CD14-positive monocyte (primary cell): ENCODE measurements around the gene AOPEP. TPM values are rescaled to one million over a fixed set of nuclear protein-coding genes. Genes with fewer than 3 reads are reported as not detected.

ENCODE experiments used
- DNase-seq, 3 donors: peaks; one replicate each; pipeline ENCODE4 v3.0.0-alpha.2; 2011 to 2022
- H2AFZ ChIP-seq: 2 replicates; pipeline ENCODE4 v1.6.0; 2012; ENCODE audit warnings: mild to moderate bottlenecking, low read depth, low read length, inconsistent platforms; ENCODE audit not compliant: insufficient read depth, poor library complexity, severe bottlenecking
- H3K27ac ChIP-seq, 2 donors: 1 replicate in 1 of 2; 2 replicates in 1 of 2; pipeline ENCODE4 v1.5.1; 2012 to 2013; ENCODE audit warnings: low read length in 2 of 2, control low read depth in 1 of 2, inconsistent platforms in 1 of 2, low read depth in 1 of 2, mild to moderate bottlenecking in 1 of 2
- H3K27me3 ChIP-seq, 2 donors: one replicate each; pipeline versions ENCODE4 v1.6.0 to v1.6.1; 2011 to 2013; ENCODE audit warnings: low read length in 2 of 2; ENCODE audit not compliant: control insufficient read depth in 2 of 2, insufficient read depth in 2 of 2
- H3K36me3 ChIP-seq, 2 donors: replicated peaks in 1 of 2; 1 replicate in 1 of 2; 2 replicates in 1 of 2; pipeline versions ENCODE4 v1.5.1 to v1.6.1; 2012 to 2013; ENCODE audit warnings: low read length in 2 of 2, control low read depth in 1 of 2, inconsistent platforms in 1 of 2, mild to moderate bottlenecking in 1 of 2; ENCODE audit not compliant: insufficient read depth in 2 of 2, control insufficient read depth in 1 of 2
- H3K4me1 ChIP-seq, 2 donors: 1 replicate in 1 of 2; 2 replicates in 1 of 2; pipeline versions ENCODE4 v1.5.1 to v1.6.1; 2012 to 2013; ENCODE audit warnings: low read length in 2 of 2, control low read depth in 1 of 2, inconsistent platforms in 1 of 2, mild to moderate bottlenecking in 1 of 2, moderate library complexity in 1 of 2; ENCODE audit not compliant: insufficient read depth in 2 of 2, control insufficient read depth in 1 of 2
- H3K4me2 ChIP-seq: replicated peaks from 2 replicates; pipeline ENCODE3; 2012; ENCODE audit warnings: low read length, moderate library complexity, mild to moderate bottlenecking; ENCODE audit not compliant: poor library complexity, severe bottlenecking; ENCODE audit errors: extremely low read depth
- H3K4me3 ChIP-seq, 3 experiments: fragments of 200-600 bp in 1 of 3; sonication (generic) in 1 of 3; replicated peaks in 1 of 3; 1 replicate in 2 of 3; 2 replicates in 1 of 3; pipeline ENCODE4 v1.5.1; 2011 to 2013; ENCODE audit warnings: low read length in 3 of 3, mild to moderate bottlenecking in 3 of 3, control low read depth in 2 of 3, low read depth in 2 of 3, inconsistent platforms in 1 of 3, moderate library complexity in 1 of 3
- H3K79me2 ChIP-seq: 2 replicates; pipeline ENCODE4 v1.6.0; 2012; ENCODE audit warnings: mild to moderate bottlenecking, control low read depth, inconsistent platforms, low read length, moderate library complexity; ENCODE audit not compliant: insufficient read depth
- H3K9ac ChIP-seq: 2 replicates; pipeline ENCODE4 v1.6.0; 2017; ENCODE audit warnings: low read length, mild to moderate bottlenecking; ENCODE audit not compliant: insufficient read depth, poor library complexity, severe bottlenecking
- H3K9me3 ChIP-seq, 2 donors: replicated peaks in 1 of 2; 1 replicate in 1 of 2; 2 replicates in 1 of 2; pipeline versions ENCODE4 v1.5.1 to v1.6.1; 2012 to 2013; ENCODE audit warnings: low read length in 2 of 2, control low read depth in 1 of 2; ENCODE audit not compliant: control insufficient read depth in 1 of 2, insufficient read depth in 1 of 2
- H4K20me1 ChIP-seq: 2 replicates; pipeline ENCODE4 v1.6.0; 2012; ENCODE audit warnings: mild to moderate bottlenecking, low read length, control low read depth, moderate library complexity; ENCODE audit not compliant: insufficient read depth
- H3K27ac Mint-ChIP-seq, 7 donors: one replicate each; pipeline ENCODE4 v1.8.0; 2020; ENCODE audit warnings: mild to moderate bottlenecking in 7 of 7, mixed read lengths in 7 of 7, moderate library complexity in 6 of 7, inconsistent platforms in 2 of 7
- H3K27me3 Mint-ChIP-seq, 3 donors: one replicate each; pipeline ENCODE4 v1.8.0; 2021 to 2022; ENCODE audit warnings: low read depth in 3 of 3, mild to moderate bottlenecking in 3 of 3, mixed read lengths in 3 of 3, moderate library complexity in 3 of 3, inconsistent platforms in 1 of 3
- H3K36me3 Mint-ChIP-seq, 2 donors: one replicate each; pipeline ENCODE4 v1.8.0; 2020; ENCODE audit warnings: mixed read lengths in 2 of 2, inconsistent platforms in 1 of 2, mild to moderate bottlenecking in 1 of 2
- H3K4me1 Mint-ChIP-seq: one replicate; pipeline ENCODE4 v1.8.0; 2020; ENCODE audit warnings: mild to moderate bottlenecking, mixed read lengths
- H3K4me3 Mint-ChIP-seq, 2 donors: one replicate each; pipeline ENCODE4 v1.8.0; 2020; ENCODE audit warnings: mild to moderate bottlenecking in 2 of 2, mixed read lengths in 2 of 2, moderate library complexity in 1 of 2
- H3K9me3 Mint-ChIP-seq, 7 donors: one replicate each; pipeline ENCODE4 v1.8.0; 2020 to 2022; ENCODE audit warnings: mixed read lengths in 7 of 7, mild to moderate bottlenecking in 6 of 7, moderate library complexity in 6 of 7, inconsistent platforms in 2 of 7
- CTCF ChIP-seq: fragments of 200-600 bp; IDR thresholded peaks from one replicate; pipeline ENCODE4 v1.8.0; 2022; ENCODE audit warnings: antibody characterized with exemption, mild to moderate bottlenecking
- WGBS: methylation state at CpG from one replicate; pipeline ENCODE4 v1.1.5; 2013; ENCODE audit warnings: missing lambda C conversion rate; ENCODE audit not compliant: insufficient coverage; 5-methylcytosine and 5-hydroxymethylcytosine counted together
- intact Hi-C, 2 donors: fragments of 100-400 bp; cut with micrococcal nuclease; formaldehyde crosslinking; loops; one replicate each; pipeline versions ENCODE4 v1.15.0 to v1.15.1; 2023
- polyA plus RNA-seq, 3 donors: library from polyadenylated mRNA; depleted of rRNA in 1 of 3; unstranded in 2 of 3; stranded (reverse) in 1 of 3; fragments of 300-500 nt in 2 of 3; fragments of >200 nt in 1 of 3; fragmentation: Illumina TruSeq in 2 of 3; gene quantifications; 1 replicate in 2 of 3; 2 replicates in 1 of 3; pipeline ENCODE4 v1.2.3, GENCODE V29; 2012 to 2021

The AOPEP gene
- polyA plus RNA-seq, 3 donors, result 3.0 to 4.1 (median 3.1) TPM

DNA sequence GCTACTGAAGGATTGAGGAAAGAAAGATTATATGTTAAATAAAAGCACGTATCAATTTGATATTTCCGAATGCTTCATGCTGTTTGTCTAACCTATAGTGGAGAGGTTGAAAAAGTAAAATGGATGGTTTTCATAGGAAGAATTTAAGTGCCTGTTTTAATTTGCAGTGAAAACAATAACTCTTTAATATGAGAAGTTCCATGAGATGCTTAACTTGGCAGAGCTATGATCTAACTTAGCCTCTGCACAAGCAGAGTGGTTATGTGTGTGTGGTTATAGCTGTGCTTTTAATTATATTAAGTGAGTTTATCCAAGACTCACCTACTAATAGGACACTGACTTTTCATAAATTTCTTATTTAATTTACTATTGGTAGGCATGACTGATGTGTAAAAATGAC lies 57.4 kb downstream of the AOPEP start:
- H3K27ac ChIP-seq, result no peak overlapping the region
- H3K36me3 ChIP-seq, result no peaks in the 10 kb centered on the region
- Mint-ChIP-seq H3K27ac (no peak overlapping the region), H3K27me3 (no peaks in the 10 kb centered on the region), H3K4me1 (peaks cover 3% of the 10 kb centered on the region), H3K36me3 (peaks cover 0 to 3% of the 10 kb centered on the region in 2 donors), H3K4me3 (no peak overlapping the region), H3K9me3 (no peaks in the 10 kb centered on the region)
- no peaks in the 10 kb centered on the region for H3K9me3 ChIP-seq
- no peak overlapping the region for H3K9ac ChIP-seq
- H3K4me1 ChIP-seq, result no peaks in the 10 kb centered on the region
- no peaks in the 10 kb centered on the region for H4K20me1 ChIP-seq
- intact Hi-C loops, result no loop called here
- DNase-seq, result no peak
- no peak overlapping the region for H3K4me2 ChIP-seq
- no peaks in the 10 kb centered on the region for H3K79me2 ChIP-seq
- H3K27me3 ChIP-seq, result no peaks in the 10 kb centered on the region
- no peak overlapping the region for H2AFZ ChIP-seq
- H3K4me3 ChIP-seq, result no peak overlapping the region
- TF ChIP-seq CTCF, result no peak
- 100% methylated on average over 1 of the region's 2 CpGs for WGBS

GRCh38 chr9:94785215-94786169 lies 59.0 kb downstream of the AOPEP start:
- DNase-seq, result no peak
- no peaks in the 10 kb centered on the region for H3K4me1 ChIP-seq
- peaks cover 0 to 2% (median 0%) of the 10 kb centered on the region in 7 donors for H3K9me3 Mint-ChIP-seq
- no peaks in the 10 kb centered on the region for H3K27me3 ChIP-seq
- no peaks in the 10 kb centered on the region for H3K79me2 ChIP-seq
- WGBS, result 100% methylated on average over 1 of the region's 10 CpGs
- no peaks in the 10 kb centered on the region for H4K20me1 ChIP-seq
- H3K27me3 Mint-ChIP-seq, result no peaks in the 10 kb centered on the region
- peaks cover 3% of the 10 kb centered on the region for H3K4me1 Mint-ChIP-seq
- no peak overlapping the region for H3K4me3 ChIP-seq
- H3K4me3 Mint-ChIP-seq, result no peak overlapping the region
- H3K27ac ChIP-seq, result no peak overlapping the region
- intact Hi-C loops, result no loop called here
- no peak overlapping the region for H3K9ac ChIP-seq
- H3K36me3 Mint-ChIP-seq, result peaks cover 0 to 9% of the 10 kb centered on the region in 2 donors
- no peaks in the 10 kb centered on the region for H3K9me3 ChIP-seq
- no peak overlapping the region for H3K4me2 ChIP-seq
- H2AFZ ChIP-seq, result no peak overlapping the region
- no peak overlapping the region for H3K27ac Mint-ChIP-seq
- TF ChIP-seq CTCF, result no peak
- no peaks in the 10 kb centered on the region for H3K36me3 ChIP-seq
